CD14-positive monocyte (primary cell): Measurements from ENCODE around the gene SPPL2C. TPM values are rescaled to one million over a fixed set of nuclear protein-coding genes. Genes with fewer than 3 reads are reported as not detected.

Experiments used
- DNase-seq, 3 donors: peaks; one replicate each; pipeline ENCODE4 v3.0.0-alpha.2; 2011 to 2022
- H2AFZ ChIP-seq: 2 replicates; pipeline ENCODE4 v1.6.0; 2012; ENCODE audit warnings: mild to moderate bottlenecking, low read depth, low read length, inconsistent platforms; ENCODE audit not compliant: insufficient read depth, poor library complexity, severe bottlenecking
- H3K27ac ChIP-seq, 2 donors: 1 replicate in 1 of 2; 2 replicates in 1 of 2; pipeline ENCODE4 v1.5.1; 2012 to 2013; ENCODE audit warnings: low read length in 2 of 2, control low read depth in 1 of 2, inconsistent platforms in 1 of 2, low read depth in 1 of 2, mild to moderate bottlenecking in 1 of 2
- H3K27me3 ChIP-seq, 2 donors: one replicate each; pipeline versions ENCODE4 v1.6.0 to v1.6.1; 2011 to 2013; ENCODE audit warnings: low read length in 2 of 2; ENCODE audit not compliant: control insufficient read depth in 2 of 2, insufficient read depth in 2 of 2
- H3K36me3 ChIP-seq, 2 donors: replicated peaks in 1 of 2; 1 replicate in 1 of 2; 2 replicates in 1 of 2; pipeline versions ENCODE4 v1.5.1 to v1.6.1; 2012 to 2013; ENCODE audit warnings: low read length in 2 of 2, control low read depth in 1 of 2, inconsistent platforms in 1 of 2, mild to moderate bottlenecking in 1 of 2; ENCODE audit not compliant: insufficient read depth in 2 of 2, control insufficient read depth in 1 of 2
- H3K4me1 ChIP-seq, 2 donors: 1 replicate in 1 of 2; 2 replicates in 1 of 2; pipeline versions ENCODE4 v1.5.1 to v1.6.1; 2012 to 2013; ENCODE audit warnings: low read length in 2 of 2, control low read depth in 1 of 2, inconsistent platforms in 1 of 2, mild to moderate bottlenecking in 1 of 2, moderate library complexity in 1 of 2; ENCODE audit not compliant: insufficient read depth in 2 of 2, control insufficient read depth in 1 of 2
- H3K4me2 ChIP-seq: replicated peaks from 2 replicates; pipeline ENCODE3; 2012; ENCODE audit warnings: low read length, moderate library complexity, mild to moderate bottlenecking; ENCODE audit not compliant: poor library complexity, severe bottlenecking; ENCODE audit errors: extremely low read depth
- H3K4me3 ChIP-seq, 3 experiments: fragments of 200-600 bp in 1 of 3; sonication (generic) in 1 of 3; replicated peaks in 1 of 3; 1 replicate in 2 of 3; 2 replicates in 1 of 3; pipeline ENCODE4 v1.5.1; 2011 to 2013; ENCODE audit warnings: low read length in 3 of 3, mild to moderate bottlenecking in 3 of 3, control low read depth in 2 of 3, low read depth in 2 of 3, inconsistent platforms in 1 of 3, moderate library complexity in 1 of 3
- H3K79me2 ChIP-seq: 2 replicates; pipeline ENCODE4 v1.6.0; 2012; ENCODE audit warnings: mild to moderate bottlenecking, control low read depth, inconsistent platforms, low read length, moderate library complexity; ENCODE audit not compliant: insufficient read depth
- H3K9ac ChIP-seq: 2 replicates; pipeline ENCODE4 v1.6.0; 2017; ENCODE audit warnings: low read length, mild to moderate bottlenecking; ENCODE audit not compliant: insufficient read depth, poor library complexity, severe bottlenecking
- H3K9me3 ChIP-seq, 2 donors: replicated peaks in 1 of 2; 1 replicate in 1 of 2; 2 replicates in 1 of 2; pipeline versions ENCODE4 v1.5.1 to v1.6.1; 2012 to 2013; ENCODE audit warnings: low read length in 2 of 2, control low read depth in 1 of 2; ENCODE audit not compliant: control insufficient read depth in 1 of 2, insufficient read depth in 1 of 2
- H4K20me1 ChIP-seq: 2 replicates; pipeline ENCODE4 v1.6.0; 2012; ENCODE audit warnings: mild to moderate bottlenecking, low read length, control low read depth, moderate library complexity; ENCODE audit not compliant: insufficient read depth
- H3K27ac Mint-ChIP-seq, 7 donors: one replicate each; pipeline ENCODE4 v1.8.0; 2020; ENCODE audit warnings: mild to moderate bottlenecking in 7 of 7, mixed read lengths in 7 of 7, moderate library complexity in 6 of 7, inconsistent platforms in 2 of 7
- H3K27me3 Mint-ChIP-seq, 3 donors: one replicate each; pipeline ENCODE4 v1.8.0; 2021 to 2022; ENCODE audit warnings: low read depth in 3 of 3, mild to moderate bottlenecking in 3 of 3, mixed read lengths in 3 of 3, moderate library complexity in 3 of 3, inconsistent platforms in 1 of 3
- H3K36me3 Mint-ChIP-seq, 2 donors: one replicate each; pipeline ENCODE4 v1.8.0; 2020; ENCODE audit warnings: mixed read lengths in 2 of 2, inconsistent platforms in 1 of 2, mild to moderate bottlenecking in 1 of 2
- H3K4me1 Mint-ChIP-seq: one replicate; pipeline ENCODE4 v1.8.0; 2020; ENCODE audit warnings: mild to moderate bottlenecking, mixed read lengths
- H3K4me3 Mint-ChIP-seq, 2 donors: one replicate each; pipeline ENCODE4 v1.8.0; 2020; ENCODE audit warnings: mild to moderate bottlenecking in 2 of 2, mixed read lengths in 2 of 2, moderate library complexity in 1 of 2
- H3K9me3 Mint-ChIP-seq, 7 donors: one replicate each; pipeline ENCODE4 v1.8.0; 2020 to 2022; ENCODE audit warnings: mixed read lengths in 7 of 7, mild to moderate bottlenecking in 6 of 7, moderate library complexity in 6 of 7, inconsistent platforms in 2 of 7
- WGBS: methylation state at CpG from one replicate; pipeline ENCODE4 v1.1.5; 2013; ENCODE audit warnings: missing lambda C conversion rate; ENCODE audit not compliant: insufficient coverage; 5-methylcytosine and 5-hydroxymethylcytosine counted together
- intact Hi-C, 2 donors: fragments of 100-400 bp; cut with micrococcal nuclease; formaldehyde crosslinking; loops; one replicate each; pipeline versions ENCODE4 v1.15.0 to v1.15.1; 2023
- polyA plus RNA-seq, 3 donors: library from polyadenylated mRNA; depleted of rRNA in 1 of 3; unstranded in 2 of 3; stranded (reverse) in 1 of 3; fragments of 300-500 nt in 2 of 3; fragments of >200 nt in 1 of 3; fragmentation: Illumina TruSeq in 2 of 3; gene quantifications; 1 replicate in 2 of 3; 2 replicates in 1 of 3; pipeline ENCODE4 v1.2.3, GENCODE V29; 2012 to 2021
- TF ChIP-seq, protein P1 (sequence below): fragments of 200-600 bp; IDR thresholded peaks from one replicate; pipeline ENCODE4 v1.8.0; 2022; ENCODE audit warnings: antibody characterized with exemption, mild to moderate bottlenecking

The SPPL2C gene
- polyA plus RNA-seq, 3 donors, result not detected

GRCh38 chr17:45851873-45852272, 7.2 kb downstream of the SPPL2C start:
- Mint-ChIP-seq H3K9me3 (peaks cover 0 to 3% (median 0%) of the 10 kb centered on the region in 7 donors), H3K36me3 (no peaks in the 10 kb centered on the region), H3K4me1 (peaks cover 3% of the 10 kb centered on the region), H3K27ac (no peak overlapping the region), H3K4me3 (peak overlapping the region in 1 of 2 donors; percentile 63), H3K27me3 (peaks cover 16 to 32% (median 24%) of the 10 kb centered on the region in 3 donors)
- intact Hi-C loops, result no loop called here
- Histone ChIP-seq H3K27me3 (peaks cover 0 to 12% of the 10 kb centered on the region in 2 donors), H3K9ac (no peak overlapping the region), H3K79me2 (no peaks in the 10 kb centered on the region), H3K9me3 (no peaks in the 10 kb centered on the region), H3K27ac (no peak overlapping the region), H3K4me3 (no peak overlapping the region), H3K36me3 (no peaks in the 10 kb centered on the region), H4K20me1 (no peaks in the 10 kb centered on the region), H2AFZ (no peak overlapping the region), H3K4me2 (no peak overlapping the region), H3K4me1 (no peaks in the 10 kb centered on the region)
- no peak for DNase-seq
- WGBS, result no CpG with 5 or more reads among the region's 1 CpG
- TF ChIP-seq, protein P1, sequence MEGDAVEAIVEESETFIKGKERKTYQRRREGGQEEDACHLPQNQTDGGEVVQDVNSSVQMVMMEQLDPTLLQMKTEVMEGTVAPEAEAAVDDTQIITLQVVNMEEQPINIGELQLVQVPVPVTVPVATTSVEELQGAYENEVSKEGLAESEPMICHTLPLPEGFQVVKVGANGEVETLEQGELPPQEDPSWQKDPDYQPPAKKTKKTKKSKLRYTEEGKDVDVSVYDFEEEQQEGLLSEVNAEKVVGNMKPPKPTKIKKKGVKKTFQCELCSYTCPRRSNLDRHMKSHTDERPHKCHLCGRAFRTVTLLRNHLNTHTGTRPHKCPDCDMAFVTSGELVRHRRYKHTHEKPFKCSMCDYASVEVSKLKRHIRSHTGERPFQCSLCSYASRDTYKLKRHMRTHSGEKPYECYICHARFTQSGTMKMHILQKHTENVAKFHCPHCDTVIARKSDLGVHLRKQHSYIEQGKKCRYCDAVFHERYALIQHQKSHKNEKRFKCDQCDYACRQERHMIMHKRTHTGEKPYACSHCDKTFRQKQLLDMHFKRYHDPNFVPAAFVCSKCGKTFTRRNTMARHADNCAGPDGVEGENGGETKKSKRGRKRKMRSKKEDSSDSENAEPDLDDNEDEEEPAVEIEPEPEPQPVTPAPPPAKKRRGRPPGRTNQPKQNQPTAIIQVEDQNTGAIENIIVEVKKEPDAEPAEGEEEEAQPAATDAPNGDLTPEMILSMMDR, result no peak

DNA sequence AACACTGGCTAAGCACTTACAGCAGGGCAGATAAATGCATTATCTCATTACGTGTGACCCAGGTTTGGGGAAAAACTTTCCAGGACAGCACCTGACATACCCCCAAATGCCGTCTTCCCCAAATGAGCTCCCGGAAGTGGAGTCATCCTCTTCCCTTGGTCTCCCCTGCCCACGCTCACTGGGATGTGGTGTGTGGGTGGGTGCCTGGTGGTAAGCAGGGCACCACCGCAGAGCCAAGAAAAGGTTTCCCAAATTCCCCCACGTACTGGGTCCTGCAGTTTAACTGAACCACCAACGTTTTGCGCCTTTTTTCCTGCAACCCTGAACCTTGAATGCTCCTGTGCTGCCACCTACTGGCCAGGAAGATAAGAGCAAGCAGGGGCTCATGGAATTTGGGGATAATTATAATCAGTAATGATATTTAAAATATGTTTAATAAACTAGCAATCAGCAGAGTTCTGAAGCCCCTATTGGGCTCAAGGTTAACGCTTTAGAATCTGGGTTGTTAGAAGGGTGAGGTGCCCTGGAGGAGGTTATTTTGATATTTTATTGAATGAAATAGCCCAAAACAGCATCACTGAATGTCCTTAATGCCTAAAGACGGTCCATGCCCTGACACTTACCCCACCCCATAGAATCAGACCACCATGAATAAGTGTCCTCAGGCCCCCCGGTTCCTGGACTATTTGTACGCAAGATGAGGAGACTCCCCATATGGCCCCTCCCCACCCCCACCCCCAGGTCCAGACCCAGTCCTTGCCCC, 8.0 kb downstream of the SPPL2C start:
- H3K27me3 ChIP-seq, result peaks cover 0 to 12% of the 10 kb centered on the region in 2 donors
- Mint-ChIP-seq H3K4me1 (peaks cover 3% of the 10 kb centered on the region), H3K9me3 (peaks cover 0 to 3% (median 0%) of the 10 kb centered on the region in 7 donors), H3K36me3 (no peaks in the 10 kb centered on the region), H3K27me3 (peaks cover 16 to 32% (median 24%) of the 10 kb centered on the region in 3 donors), H3K27ac (no peak overlapping the region), H3K4me3 (no peak overlapping the region)
- intact Hi-C loops, result no loop called here
- H3K27ac ChIP-seq, result no peak overlapping the region
- TF ChIP-seq, protein P1, result peak; percentile 86
- no peaks in the 10 kb centered on the region for H3K79me2 ChIP-seq
- H3K4me3 ChIP-seq, result no peak overlapping the region
- H3K4me2 ChIP-seq, result no peak overlapping the region
- no peak overlapping the region for H2AFZ ChIP-seq
- H3K4me1 ChIP-seq, result no peaks in the 10 kb centered on the region
- H3K9ac ChIP-seq, result no peak overlapping the region
- WGBS, result no CpG with 5 or more reads among the region's 12 CpGs
- no peaks in the 10 kb centered on the region for H3K9me3 ChIP-seq
- H3K36me3 ChIP-seq, result no peaks in the 10 kb centered on the region
- DNase-seq, result peak; percentile 15 to 39 (median 39)
- no peaks in the 10 kb centered on the region for H4K20me1 ChIP-seq
